ENCODE data around the gene RGPD8.
"Not testable (repeated sequence)": the region's sequence is repeated elsewhere in the genome, so short reads cannot be mapped to it uniquely, and the experiment has no call there.

RGPD8 gene

GRCh38 chr2:112433480-112433879, at the start of gene RGPD8:
TSS of gene RGPD8 (minus strand) at chr2:112433645. CDS start at chr2:112433453, 192 bp downstream.
- DNase-seq (ENCODE audit: low read depth in 2 of 2) = peak; percentile 73 to 79

- no peak for DNase-seq (ENCODE audit: low read depth in 2 of 2)
Observed at GRCh38 chr2:112483042-112483473, 49.6 kb upstream of the RGPD8 start.

GRCh38 chr2:112482309-112483041, 49.0 kb upstream of the RGPD8 start:
- DNase-seq (ENCODE audit: low read depth in 2 of 2) = peak in 1 of 2 donors; percentile 14

- peak; percentile 32 to 78 for DNase-seq (ENCODE audit: low read depth in 2 of 2)
Observed at GRCh38 chr2:112481528-112482233, 48.2 kb upstream of the RGPD8 start, which contains the start of gene TTL. TSS of gene TTL (plus strand) at chr2:112482156. CDS start at chr2:112482345, 189 bp downstream.

GRCh38 chr2:112481050-112481527, 47.6 kb upstream of the RGPD8 start:
- peak; percentile 45 to 61 for DNase-seq (ENCODE audit: low read depth in 2 of 2)

GRCh38 chr2:112480530-112481049, 47.1 kb upstream of the RGPD8 start:
- no peak for DNase-seq (ENCODE audit: low read depth in 2 of 2)

- DNase-seq (ENCODE audit: low read depth in 2 of 2) = no peak
Observed at GRCh38 chr2:112476434-112476833, 43.0 kb upstream of the RGPD8 start.

GRCh38 chr2:112474844-112475486, 41.5 kb upstream of the RGPD8 start:
- DNase-seq (ENCODE audit: low read depth in 2 of 2) = no peak

- DNase-seq (ENCODE audit: low read depth in 2 of 2) = no peak
Observed at GRCh38 chr2:112472547-112473263, 39.3 kb upstream of the RGPD8 start.

GRCh38 chr2:112465382-112465781, 31.9 kb upstream of the RGPD8 start:
- no peak for DNase-seq (ENCODE audit: low read depth in 2 of 2)

- DNase-seq (ENCODE audit: low read depth in 2 of 2) = no peak
Observed at GRCh38 chr2:112463256-112463655, 29.8 kb upstream of the RGPD8 start.

- no peak for DNase-seq (ENCODE audit: low read depth in 2 of 2)
Observed at GRCh38 chr2:112462178-112462577, 28.7 kb upstream of the RGPD8 start.

- DNase-seq (ENCODE audit: low read depth in 2 of 2) = no peak
Observed at GRCh38 chr2:112459372-112459771, 25.9 kb upstream of the RGPD8 start.

- DNase-seq (ENCODE audit: low read depth in 2 of 2) = no peak
Observed at GRCh38 chr2:112454586-112454985, 21.1 kb upstream of the RGPD8 start.

- no peak for DNase-seq (ENCODE audit: low read depth in 2 of 2)
Observed at GRCh38 chr2:112451317-112451716, 17.9 kb upstream of the RGPD8 start.

- DNase-seq (ENCODE audit: low read depth in 2 of 2) = no peak
Observed at GRCh38 chr2:112449854-112450253, 16.4 kb upstream of the RGPD8 start.

- not testable (repeated sequence) for DNase-seq (ENCODE audit: low read depth in 2 of 2)
Observed at GRCh38 chr2:112444256-112444655, 10.8 kb upstream of the RGPD8 start.

GRCh38 chr2:112438603-112439261, 5.3 kb upstream of the RGPD8 start:
- not testable (repeated sequence) for DNase-seq (ENCODE audit: low read depth in 2 of 2)

- not testable (repeated sequence) for DNase-seq (ENCODE audit: low read depth in 2 of 2)
Observed at GRCh38 chr2:112437405-112437831, 4.0 kb upstream of the RGPD8 start.

- not testable (repeated sequence) for DNase-seq (ENCODE audit: low read depth in 2 of 2)
Observed at GRCh38 chr2:112436993-112437392, 3.5 kb upstream of the RGPD8 start.

Measured in stimulated activated CD4-positive, alpha-beta T cell treated with anti-CD3 and anti-CD28 coated beads, Interleukin-1b, Interleukin-23, amount 100 ng/mL, for 1 hour (primary cell).